Measurements from ENCODE around the gene CEP131.
A peak's percentile ranks its signal among the peaks of the same experiment; 100 is the strongest.

GRCh38 chr17:81200695-81201580 is 21.8 kb downstream of the CEP131 start:
- TF ChIP-seq CTCF (IDR thresholded peaks at IDR 0.05) (peak; percentile 21 to 93 (median 85)), POLR2A (IDR thresholded peaks at IDR 0.05) (no peak)

All from body of pancreas (tissue), 4 donors.